Activated effector memory CD4-positive, alpha-beta T cell treated with Interleukin-2 at 50 U/mL for 16 hours (primary cell): ENCODE results near the gene BACH2.

Source experiments
- DNase-seq: peaks from one replicate; pipeline ENCODE4 v3.0.0-alpha.2; 2020

Gene BACH2

DNA sequence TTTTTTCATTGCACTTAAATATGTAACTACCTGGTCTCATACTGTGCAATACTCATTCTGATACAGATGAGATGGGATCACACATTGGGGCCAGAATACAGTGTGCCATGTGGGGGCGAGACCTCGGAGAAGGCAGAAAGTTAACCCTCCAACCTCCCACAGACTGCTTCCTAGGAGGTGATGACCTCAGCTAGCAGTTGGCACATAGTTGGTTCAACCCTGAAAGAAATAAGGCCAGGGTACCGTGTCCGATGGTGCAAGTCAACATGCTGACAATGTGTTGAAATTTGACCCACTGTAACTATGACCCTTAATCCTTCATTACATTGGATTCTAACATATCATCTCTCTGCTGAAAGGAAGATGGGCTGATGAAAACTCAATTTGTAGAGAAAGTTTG is 340.5 kb downstream of the BACH2 start:
- no peak for DNase-seq

GRCh38 chr6:89955364-89955763 is 341.3 kb downstream of the BACH2 start:
- no peak for DNase-seq

DNA sequence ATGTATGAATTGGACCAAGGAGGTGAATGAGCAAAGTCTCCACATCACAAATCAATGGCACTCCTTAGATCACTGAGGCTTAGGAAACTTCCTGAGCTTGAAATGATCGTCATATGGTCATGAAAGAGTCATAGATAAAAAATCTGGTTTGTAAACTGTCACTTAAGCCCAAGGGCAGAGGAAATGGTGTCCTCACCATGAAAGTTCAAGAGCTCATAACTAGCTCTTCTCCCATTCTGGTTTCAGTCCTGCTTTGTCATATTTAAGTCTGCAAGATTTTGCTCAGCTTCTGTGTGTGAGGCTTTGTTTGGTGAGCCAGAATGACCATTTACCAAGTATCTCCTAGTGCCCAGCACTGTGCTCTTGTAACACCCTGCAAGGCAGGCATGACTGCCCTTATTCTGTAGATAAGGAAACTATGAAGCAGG is 341.9 kb downstream of the BACH2 start:
- no peak for DNase-seq

DNA sequence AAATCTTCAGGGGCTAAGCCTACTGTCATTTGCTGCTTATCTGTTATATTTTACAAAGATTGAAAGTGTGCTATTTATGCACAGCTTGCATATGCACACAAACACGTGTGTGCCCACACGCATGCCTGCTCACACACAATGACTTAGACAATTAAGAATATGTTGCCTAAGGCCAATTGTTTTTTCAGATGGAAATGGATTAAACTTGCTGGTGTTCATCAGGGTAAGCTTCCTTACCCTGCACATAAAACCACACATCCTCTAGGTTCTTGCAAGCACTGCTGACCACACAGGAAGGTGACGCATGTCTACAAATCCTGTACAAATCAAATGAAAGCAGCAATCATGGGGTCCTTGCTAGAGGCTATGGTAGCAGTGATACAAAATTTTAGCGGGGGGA is 344.0 kb downstream of the BACH2 start:
- peak; percentile 49 for DNase-seq

GRCh38 chr6:89952105-89952671 is 344.5 kb downstream of the BACH2 start:
- DNase-seq: no peak

- DNase-seq: no peak
These were observed 345.0 kb downstream of the BACH2 start for GRCh38 chr6:89951574-89952104.

GRCh38 chr6:89950879-89951391 is 345.7 kb downstream of the BACH2 start:
- DNase-seq: no peak

- DNase-seq: no peak
These were observed 346.2 kb downstream of the BACH2 start for GRCh38 chr6:89950446-89950845.

GRCh38 chr6:89948876-89949275 is 347.8 kb downstream of the BACH2 start:
- DNase-seq: no peak

DNA sequence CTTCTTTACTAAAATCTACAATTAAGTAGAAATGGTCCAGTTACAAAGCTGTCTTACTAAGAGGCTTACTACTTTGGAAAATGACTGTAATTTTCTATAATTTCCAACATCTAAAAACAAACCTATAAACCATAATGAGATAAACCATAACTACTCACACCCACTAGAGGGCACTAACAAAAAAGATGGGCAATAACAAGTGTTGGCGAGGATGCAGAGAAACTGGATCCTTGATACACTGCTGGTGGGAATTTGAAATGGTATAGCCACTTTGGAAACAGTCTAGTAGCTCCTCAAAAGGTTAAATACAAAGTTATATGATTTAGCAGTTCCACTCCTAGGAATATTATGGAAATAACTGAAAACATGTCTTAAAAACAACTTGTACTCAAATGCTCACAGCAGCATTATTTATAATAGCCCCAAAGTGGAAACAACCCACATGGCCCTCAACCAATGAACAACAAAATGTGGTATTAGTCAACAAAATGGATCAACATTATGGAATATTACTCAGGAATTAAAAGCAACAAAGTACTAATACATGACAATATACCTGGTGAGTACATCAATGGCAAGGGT is 351.7 kb downstream of the BACH2 start:
- DNase-seq: no peak

DNA sequence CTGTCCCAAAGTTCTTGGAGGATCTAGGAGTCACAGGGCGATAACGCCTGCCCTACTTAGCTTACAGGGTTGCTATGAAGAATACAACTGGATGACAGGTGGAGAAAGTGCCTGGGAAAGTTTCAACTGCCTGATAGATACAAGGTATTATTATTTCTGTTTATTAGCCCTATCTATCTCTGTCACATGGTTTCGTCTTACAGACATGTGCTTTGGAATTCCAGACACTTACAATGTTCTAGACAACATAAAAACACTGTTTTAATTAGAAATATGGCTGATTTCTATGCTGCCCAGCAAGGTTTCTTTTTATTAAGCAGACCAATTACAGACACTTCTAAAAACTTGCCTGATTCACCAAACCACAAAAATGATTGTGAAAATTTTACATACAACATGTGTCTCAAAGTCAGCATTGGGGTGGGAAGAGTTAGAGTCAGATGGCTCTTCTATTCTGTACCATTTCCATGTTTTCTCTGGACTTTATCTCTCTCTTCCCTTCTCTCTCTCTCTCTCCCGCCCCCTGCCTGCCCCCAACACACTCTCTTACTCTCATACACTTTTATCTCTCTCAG is 352.4 kb downstream of the BACH2 start:
- DNase-seq: no peak

GRCh38 chr6:89942601-89943000 is 354.0 kb downstream of the BACH2 start:
- DNase-seq: no peak

GRCh38 chr6:89941763-89942497 is 354.7 kb downstream of the BACH2 start:
- no peak for DNase-seq

- DNase-seq: no peak
These were observed 355.4 kb downstream of the BACH2 start for GRCh38 chr6:89941031-89941762.

- DNase-seq: peak; percentile 52
These were observed 356.2 kb downstream of the BACH2 start for GRCh38 chr6:89940225-89941027.

DNA sequence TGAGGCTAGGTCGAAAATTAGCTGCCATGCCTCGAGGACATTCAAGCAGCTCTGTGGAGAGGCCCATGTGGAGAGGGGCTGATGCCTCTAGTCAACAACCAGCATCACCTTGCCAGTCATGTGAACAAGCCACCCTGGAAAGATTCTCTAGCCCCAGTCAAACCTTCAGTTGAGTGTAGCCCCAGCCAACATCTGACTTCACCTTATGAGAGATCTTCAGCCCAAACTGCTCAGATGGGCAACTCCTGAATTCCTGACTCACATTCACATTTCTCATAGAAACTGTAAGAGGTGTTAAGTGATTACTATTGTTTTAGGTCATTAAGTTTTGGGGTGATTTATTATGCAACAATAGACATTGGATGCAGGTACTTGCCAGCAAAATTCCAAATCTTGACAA is 357.5 kb downstream of the BACH2 start:
- DNase-seq: no peak

DNA sequence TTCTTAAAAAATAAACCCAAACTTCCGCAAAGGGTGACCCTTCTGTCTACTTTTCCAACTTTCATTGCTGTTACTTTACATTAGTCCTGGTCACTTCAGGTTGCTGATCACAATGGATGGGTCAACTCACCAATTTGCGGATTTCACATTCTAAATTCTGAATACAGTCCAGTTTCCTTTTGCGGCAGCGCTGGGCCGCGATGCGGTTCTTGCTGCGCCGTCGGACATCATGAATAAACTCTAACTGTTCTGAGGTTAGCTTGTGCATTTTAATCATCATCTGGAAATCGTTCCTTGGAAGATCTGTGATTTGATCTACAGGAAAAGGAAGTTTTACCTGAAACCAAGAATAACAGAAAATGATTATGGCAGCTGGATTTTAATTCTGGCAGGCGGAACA is 358.6 kb downstream of the BACH2 start:
- DNase-seq: no peak

GRCh38 chr6:89936177-89936576 is 360.5 kb downstream of the BACH2 start:
- no peak for DNase-seq

- DNase-seq: no peak
These were observed 361.8 kb downstream of the BACH2 start for GRCh38 chr6:89934685-89935366.

- DNase-seq: no peak
These were observed 364.3 kb downstream of the BACH2 start for GRCh38 chr6:89932245-89932802.

GRCh38 chr6:89930789-89931188 is 365.9 kb downstream of the BACH2 start:
- DNase-seq: no peak
